Measurements from ENCODE around the gene KRT79. TPM values are rescaled to one million over a fixed set of nuclear protein-coding genes. Genes with fewer than 3 reads are reported as not detected.

The KRT79 gene
- total and polyA plus RNA-seq, 4 donors, result not detected

DNA sequence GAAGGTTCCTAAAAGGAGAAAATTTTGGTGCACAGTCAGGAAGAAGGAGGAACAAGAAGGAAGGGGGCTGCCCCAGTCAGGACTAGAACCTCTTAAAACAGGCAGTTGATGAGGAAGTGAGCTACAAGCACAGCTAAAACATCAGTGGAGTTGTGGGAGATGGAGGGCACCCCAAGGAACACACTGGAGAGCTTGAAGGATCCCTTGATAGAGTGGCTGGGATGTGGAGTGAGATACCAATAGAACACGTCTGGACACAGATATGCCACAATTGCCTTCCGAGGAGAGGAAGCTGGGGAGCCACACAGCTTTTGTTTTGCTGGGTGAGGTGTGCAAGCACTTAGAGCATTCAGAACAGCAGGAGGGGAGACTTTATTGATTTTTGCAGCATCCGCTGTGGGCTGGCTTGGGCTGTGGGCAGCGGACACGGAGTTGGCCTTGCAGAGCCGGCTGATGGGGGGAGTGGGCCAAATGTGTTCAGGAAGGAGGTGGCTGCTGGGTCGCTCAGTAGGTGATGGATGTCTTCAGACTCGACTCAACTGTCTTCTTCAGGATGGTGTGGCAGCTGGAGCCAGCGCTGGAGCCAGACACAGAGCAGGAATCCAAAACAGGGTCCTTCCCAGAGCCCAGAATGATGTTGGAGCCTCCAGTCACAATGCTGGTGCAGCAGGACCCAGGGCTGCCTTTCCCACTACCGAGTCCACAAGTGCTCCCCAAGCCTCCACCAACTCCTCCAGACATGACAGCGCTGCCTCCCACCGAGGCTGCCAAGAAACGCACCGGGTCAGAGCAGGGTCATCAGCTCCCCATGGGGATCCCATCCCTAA, 4.7 kb upstream of the KRT79 start:
- Histone ChIP-seq H3K9me3 (ENCODE audit: control insufficient read depth in 4 of 4, low read length in 3 of 4) (no peaks in the 10 kb centered on the region), H3K4me1 (ENCODE audit: control insufficient read depth in 4 of 4, insufficient read depth in 4 of 4, low read length in 3 of 4) (no peaks in the 10 kb centered on the region), H3K27ac (ENCODE audit: low read depth in 1 of 2, low read length in 2 of 2) (no peak overlapping the region), H3K9ac (ENCODE audit: low read depth in 1 of 2, low read length in 2 of 2) (no peak overlapping the region), H3K27me3 (ENCODE audit: control insufficient read depth in 4 of 4, insufficient read depth in 4 of 4, low read length in 3 of 4) (peaks cover 0 to 3% (median 0%) of the 10 kb centered on the region in 4 donors), H3K36me3 (ENCODE audit: control insufficient read depth in 4 of 4, insufficient read depth in 3 of 4, low read depth in 1 of 4, low read length in 3 of 4) (no peaks in the 10 kb centered on the region), H3K4me3 (ENCODE audit: low read depth in 1 of 3, low read length in 3 of 3) (no peak overlapping the region)
- TF ChIP-seq, protein P1, sequence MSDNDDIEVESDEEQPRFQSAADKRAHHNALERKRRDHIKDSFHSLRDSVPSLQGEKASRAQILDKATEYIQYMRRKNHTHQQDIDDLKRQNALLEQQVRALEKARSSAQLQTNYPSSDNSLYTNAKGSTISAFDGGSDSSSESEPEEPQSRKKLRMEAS (IDR thresholded peaks at IDR 0.05), result no peak
- TF ChIP-seq TAF1 (conservative IDR thresholded peaks at IDR 0.05), result no peak
- no peak for TF ChIP-seq FOXA1 (IDR thresholded peaks at IDR 0.05)
- no peak for TF ChIP-seq YY1 (IDR thresholded peaks at IDR 0.05)
- DNase-seq (ENCODE audit: low spot score), result no peak
- 49% methylated on average over 14 of the region's 14 CpGs for whole genome bisulfite sequencing

- H3K9me3 ChIP-seq (ENCODE audit: control insufficient read depth in 4 of 4, low read length in 3 of 4), result no peaks in the 10 kb centered on the region
- H3K4me3 ChIP-seq (ENCODE audit: low read depth in 1 of 3, low read length in 3 of 3), result no peak overlapping the region
- no peak overlapping the region for H3K9ac ChIP-seq (ENCODE audit: low read depth in 1 of 2, low read length in 2 of 2)
- no peaks in the 10 kb centered on the region for H3K36me3 ChIP-seq (ENCODE audit: control insufficient read depth in 4 of 4, insufficient read depth in 3 of 4, low read depth in 1 of 4, low read length in 3 of 4)
- H3K27me3 ChIP-seq (ENCODE audit: control insufficient read depth in 4 of 4, insufficient read depth in 4 of 4, low read length in 3 of 4), result peaks cover 0 to 3% (median 0%) of the 10 kb centered on the region in 4 donors
- DNase-seq (ENCODE audit: low spot score), result no peak
- no peak overlapping the region for H3K27ac ChIP-seq (ENCODE audit: low read depth in 1 of 2, low read length in 2 of 2)
- 80% methylated on average over 6 of the region's 6 CpGs for WGBS
- H3K4me1 ChIP-seq (ENCODE audit: control insufficient read depth in 4 of 4, insufficient read depth in 4 of 4, low read length in 3 of 4), result no peaks in the 10 kb centered on the region
- TF ChIP-seq, protein P1 (IDR thresholded peaks at IDR 0.05), result no peak
- TF ChIP-seq NR2F2 (IDR thresholded peaks at IDR 0.05) (no peak), TAF1 (conservative IDR thresholded peaks at IDR 0.05) (no peak), FOXA1 (IDR thresholded peaks at IDR 0.05) (no peak), HNF4A (conservative IDR thresholded peaks at IDR 0.05) (no peak), FOXA2 (IDR thresholded peaks at IDR 0.05) (no peak), SP1 (IDR thresholded peaks at IDR 0.05) (no peak), RAD21 (IDR thresholded peaks at IDR 0.05) (no peak), JUND (IDR thresholded peaks at IDR 0.05) (no peak), REST (IDR thresholded peaks at IDR 0.05) (no peak), HNF4G (IDR thresholded peaks at IDR 0.05) (no peak), YY1 (IDR thresholded peaks at IDR 0.05) (no peak), EGR1 (IDR thresholded peaks at IDR 0.05; ENCODE audit: low read depth in 2 of 2) (no peak), GABPA (IDR thresholded peaks at IDR 0.05 in 1 of 2, conservative IDR thresholded peaks at IDR 0.05 in 1 of 2) (no peak)
- TF ChIP-seq, protein P2, sequence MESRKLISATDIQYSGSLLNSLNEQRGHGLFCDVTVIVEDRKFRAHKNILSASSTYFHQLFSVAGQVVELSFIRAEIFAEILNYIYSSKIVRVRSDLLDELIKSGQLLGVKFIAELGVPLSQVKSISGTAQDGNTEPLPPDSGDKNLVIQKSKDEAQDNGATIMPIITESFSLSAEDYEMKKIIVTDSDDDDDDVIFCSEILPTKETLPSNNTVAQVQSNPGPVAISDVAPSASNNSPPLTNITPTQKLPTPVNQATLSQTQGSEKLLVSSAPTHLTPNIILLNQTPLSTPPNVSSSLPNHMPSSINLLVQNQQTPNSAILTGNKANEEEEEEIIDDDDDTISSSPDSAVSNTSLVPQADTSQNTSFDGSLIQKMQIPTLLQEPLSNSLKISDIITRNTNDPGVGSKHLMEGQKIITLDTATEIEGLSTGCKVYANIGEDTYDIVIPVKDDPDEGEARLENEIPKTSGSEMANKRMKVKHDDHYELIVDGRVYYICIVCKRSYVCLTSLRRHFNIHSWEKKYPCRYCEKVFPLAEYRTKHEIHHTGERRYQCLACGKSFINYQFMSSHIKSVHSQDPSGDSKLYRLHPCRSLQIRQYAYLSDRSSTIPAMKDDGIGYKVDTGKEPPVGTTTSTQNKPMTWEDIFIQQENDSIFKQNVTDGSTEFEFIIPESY (IDR thresholded peaks at IDR 0.05), result no peak
- TF ChIP-seq, protein P3, sequence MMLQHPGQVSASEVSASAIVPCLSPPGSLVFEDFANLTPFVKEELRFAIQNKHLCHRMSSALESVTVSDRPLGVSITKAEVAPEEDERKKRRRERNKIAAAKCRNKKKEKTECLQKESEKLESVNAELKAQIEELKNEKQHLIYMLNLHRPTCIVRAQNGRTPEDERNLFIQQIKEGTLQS (IDR thresholded peaks at IDR 0.05), result no peak
- TF ChIP-seq, protein P4, sequence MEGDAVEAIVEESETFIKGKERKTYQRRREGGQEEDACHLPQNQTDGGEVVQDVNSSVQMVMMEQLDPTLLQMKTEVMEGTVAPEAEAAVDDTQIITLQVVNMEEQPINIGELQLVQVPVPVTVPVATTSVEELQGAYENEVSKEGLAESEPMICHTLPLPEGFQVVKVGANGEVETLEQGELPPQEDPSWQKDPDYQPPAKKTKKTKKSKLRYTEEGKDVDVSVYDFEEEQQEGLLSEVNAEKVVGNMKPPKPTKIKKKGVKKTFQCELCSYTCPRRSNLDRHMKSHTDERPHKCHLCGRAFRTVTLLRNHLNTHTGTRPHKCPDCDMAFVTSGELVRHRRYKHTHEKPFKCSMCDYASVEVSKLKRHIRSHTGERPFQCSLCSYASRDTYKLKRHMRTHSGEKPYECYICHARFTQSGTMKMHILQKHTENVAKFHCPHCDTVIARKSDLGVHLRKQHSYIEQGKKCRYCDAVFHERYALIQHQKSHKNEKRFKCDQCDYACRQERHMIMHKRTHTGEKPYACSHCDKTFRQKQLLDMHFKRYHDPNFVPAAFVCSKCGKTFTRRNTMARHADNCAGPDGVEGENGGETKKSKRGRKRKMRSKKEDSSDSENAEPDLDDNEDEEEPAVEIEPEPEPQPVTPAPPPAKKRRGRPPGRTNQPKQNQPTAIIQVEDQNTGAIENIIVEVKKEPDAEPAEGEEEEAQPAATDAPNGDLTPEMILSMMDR (IDR thresholded peaks at IDR 0.05; ENCODE audit: low read depth, low read length, missing input control), result no peak
Observed at GRCh38 chr12:52837781-52838608, 3.9 kb upstream of the KRT79 start.
